ENCODE results near the gene ZNF460. TPM values are rescaled to one million over a fixed set of nuclear protein-coding genes. Genes with fewer than 3 reads are reported as not detected.

Gene ZNF460
- polyA plus RNA-seq, 2 of the 4 experiments (the other 2 are of a cell fraction), result 0.50 to 16.1 TPM

- DNase-seq (ENCODE audit: low read depth in 1 of 2, low spot score in 1 of 2) (no peak), FAIRE-seq (no peak), ATAC-seq (no peak)
- 93% methylated on average over 3 of the region's 3 CpGs for WGBS (ENCODE audit: missing lambda C conversion rate)
- Histone ChIP-seq H3K27ac (no peak overlapping the region), H3K9me3 (peaks cover 86% of the 10 kb centered on the region), H3K4me1 (no peaks in the 10 kb centered on the region), H3K4me2 (no peak overlapping the region), H3K4me3 (no peak overlapping the region)
- POLR2A ChIA-PET, result no interaction called here
- CTCF ChIA-PET, result interaction anchor here (0.8 kb wide), 1 partner anchor 102 kb away, joined by 3 read pairs; the partner anchor contains the start of genes TRAPPC2B and ZNF547
- TF ChIP-seq MAFK (IDR thresholded peaks at IDR 0.05; ENCODE audit: partially characterized antibody) (peak; percentile 89), HMGXB4 (CRISPR knock-in tag; IDR thresholded peaks at IDR 0.05; ENCODE audit: borderline replicate concordance) (no peak)
Measured at GRCh38 chr19:57262044-57262443, 18.2 kb upstream of the ZNF460 start.

- no peaks in the 10 kb centered on the region for H3K4me1 ChIP-seq
- FAIRE-seq (no peak), DNase-seq (ENCODE audit: low read depth in 1 of 2, low spot score in 1 of 2) (no peak), ATAC-seq (no peak)
- H3K9me3 ChIP-seq, result peaks cover 86% of the 10 kb centered on the region
- TF ChIP-seq HEYL (CRISPR knock-in tag; IDR thresholded peaks at IDR 0.05) (no peak), BHLHE40 (IDR thresholded peaks at IDR 0.05; ENCODE audit: low read depth, low read length) (no peak), ATOH8 (CRISPR knock-in tag; IDR thresholded peaks at IDR 0.05; ENCODE audit: low read depth) (no peak), PBX3 (IDR thresholded peaks at IDR 0.05) (no peak), EP300 (IDR thresholded peaks at IDR 0.05) (no peak), HOXA7 (CRISPR knock-in tag; IDR thresholded peaks at IDR 0.05) (no peak), TP53 (CRISPR knock-in tag; IDR thresholded peaks at IDR 0.05) (no peak), ESRRA (IDR thresholded peaks at IDR 0.05; ENCODE audit: borderline replicate concordance, low read length) (no peak), HOXB13 (CRISPR knock-in tag; IDR thresholded peaks at IDR 0.05; ENCODE audit: low read depth) (no peak), TFCP2L1 (CRISPR knock-in tag; IDR thresholded peaks at IDR 0.05) (no peak), RFX5 (IDR thresholded peaks at IDR 0.05) (no peak), MAFK (IDR thresholded peaks at IDR 0.05; ENCODE audit: partially characterized antibody) (no peak), CHD2 (IDR thresholded peaks at IDR 0.05; ENCODE audit: low read length, partially characterized antibody) (no peak), SMC3 (IDR thresholded peaks at IDR 0.05) (no peak), NPAS2 (CRISPR knock-in tag; IDR thresholded peaks at IDR 0.05; ENCODE audit: borderline replicate concordance) (no peak)
- H3K27ac ChIP-seq, result no peak overlapping the region
- no peak overlapping the region for H3K4me3 ChIP-seq
- CTCF ChIA-PET, result no interaction called here
- 93% methylated on average over 1 of the region's 1 CpG for WGBS (ENCODE audit: missing lambda C conversion rate)
- H3K4me2 ChIP-seq, result no peak overlapping the region
- POLR2A ChIA-PET, result no interaction called here
Measured at GRCh38 chr19:57263244-57263741, 17.0 kb upstream of the ZNF460 start.

- ChIA-PET CTCF (no interaction called here), POLR2A (no interaction called here)
Measured at GRCh38 chr19:57267291-57267690, 13.0 kb upstream of the ZNF460 start.

More at GRCh38 chr19:57267291-57267690, 13.0 kb upstream of the ZNF460 start:
- Histone ChIP-seq H3K4me2 (no peak overlapping the region), H3K4me3 (no peak overlapping the region), H3K9me3 (peaks cover 83% of the 10 kb centered on the region), H3K27ac (no peak overlapping the region), H3K4me1 (no peaks in the 10 kb centered on the region)
- FAIRE-seq, result no peak
- DNase-seq (ENCODE audit: low read depth in 1 of 2, low spot score in 1 of 2), result no peak
- TF ChIP-seq SMC3 (IDR thresholded peaks at IDR 0.05), result no peak
- TF ChIP-seq RAD21 (conservative IDR thresholded peaks at IDR 0.05 in 1 of 2, IDR thresholded peaks at IDR 0.05 in 1 of 2), result no peak
- no peak for TF ChIP-seq FOSB (CRISPR knock-in tag; IDR thresholded peaks at IDR 0.05)
- no peak for TF ChIP-seq EHMT2 (IDR thresholded peaks at IDR 0.05; ENCODE audit: low read depth)
- ATAC-seq, result no peak
- 50% methylated on average over 3 of the region's 3 CpGs for WGBS (ENCODE audit: missing lambda C conversion rate)

All from A549 (cell line).